CD14-positive monocyte (primary cell): ENCODE data around the gene FLAD1. TPM values are rescaled to one million over a fixed set of nuclear protein-coding genes. Genes with fewer than 3 reads are reported as not detected.

Experiments
- DNase-seq, 3 donors: peaks; one replicate each; pipeline ENCODE4 v3.0.0-alpha.2; 2011 to 2022
- H2AFZ ChIP-seq: 2 replicates; pipeline ENCODE4 v1.6.0; 2012; ENCODE audit warnings: mild to moderate bottlenecking, low read depth, low read length, inconsistent platforms; ENCODE audit not compliant: insufficient read depth, poor library complexity, severe bottlenecking
- H3K27ac ChIP-seq, 2 donors: 1 replicate in 1 of 2; 2 replicates in 1 of 2; pipeline ENCODE4 v1.5.1; 2012 to 2013; ENCODE audit warnings: low read length in 2 of 2, control low read depth in 1 of 2, inconsistent platforms in 1 of 2, low read depth in 1 of 2, mild to moderate bottlenecking in 1 of 2
- H3K27me3 ChIP-seq, 2 donors: one replicate each; pipeline versions ENCODE4 v1.6.0 to v1.6.1; 2011 to 2013; ENCODE audit warnings: low read length in 2 of 2; ENCODE audit not compliant: control insufficient read depth in 2 of 2, insufficient read depth in 2 of 2
- H3K36me3 ChIP-seq, 2 donors: replicated peaks in 1 of 2; 1 replicate in 1 of 2; 2 replicates in 1 of 2; pipeline versions ENCODE4 v1.5.1 to v1.6.1; 2012 to 2013; ENCODE audit warnings: low read length in 2 of 2, control low read depth in 1 of 2, inconsistent platforms in 1 of 2, mild to moderate bottlenecking in 1 of 2; ENCODE audit not compliant: insufficient read depth in 2 of 2, control insufficient read depth in 1 of 2
- H3K4me1 ChIP-seq, 2 donors: 1 replicate in 1 of 2; 2 replicates in 1 of 2; pipeline versions ENCODE4 v1.5.1 to v1.6.1; 2012 to 2013; ENCODE audit warnings: low read length in 2 of 2, control low read depth in 1 of 2, inconsistent platforms in 1 of 2, mild to moderate bottlenecking in 1 of 2, moderate library complexity in 1 of 2; ENCODE audit not compliant: insufficient read depth in 2 of 2, control insufficient read depth in 1 of 2
- H3K4me2 ChIP-seq: replicated peaks from 2 replicates; pipeline ENCODE3; 2012; ENCODE audit warnings: low read length, moderate library complexity, mild to moderate bottlenecking; ENCODE audit not compliant: poor library complexity, severe bottlenecking; ENCODE audit errors: extremely low read depth
- H3K4me3 ChIP-seq, 3 experiments: fragments of 200-600 bp in 1 of 3; sonication (generic) in 1 of 3; replicated peaks in 1 of 3; 1 replicate in 2 of 3; 2 replicates in 1 of 3; pipeline ENCODE4 v1.5.1; 2011 to 2013; ENCODE audit warnings: low read length in 3 of 3, mild to moderate bottlenecking in 3 of 3, control low read depth in 2 of 3, low read depth in 2 of 3, inconsistent platforms in 1 of 3, moderate library complexity in 1 of 3
- H3K79me2 ChIP-seq: 2 replicates; pipeline ENCODE4 v1.6.0; 2012; ENCODE audit warnings: mild to moderate bottlenecking, control low read depth, inconsistent platforms, low read length, moderate library complexity; ENCODE audit not compliant: insufficient read depth
- H3K9ac ChIP-seq: 2 replicates; pipeline ENCODE4 v1.6.0; 2017; ENCODE audit warnings: low read length, mild to moderate bottlenecking; ENCODE audit not compliant: insufficient read depth, poor library complexity, severe bottlenecking
- H3K9me3 ChIP-seq, 2 donors: replicated peaks in 1 of 2; 1 replicate in 1 of 2; 2 replicates in 1 of 2; pipeline versions ENCODE4 v1.5.1 to v1.6.1; 2012 to 2013; ENCODE audit warnings: low read length in 2 of 2, control low read depth in 1 of 2; ENCODE audit not compliant: control insufficient read depth in 1 of 2, insufficient read depth in 1 of 2
- H4K20me1 ChIP-seq: 2 replicates; pipeline ENCODE4 v1.6.0; 2012; ENCODE audit warnings: mild to moderate bottlenecking, low read length, control low read depth, moderate library complexity; ENCODE audit not compliant: insufficient read depth
- H3K27ac Mint-ChIP-seq, 7 donors: one replicate each; pipeline ENCODE4 v1.8.0; 2020; ENCODE audit warnings: mild to moderate bottlenecking in 7 of 7, mixed read lengths in 7 of 7, moderate library complexity in 6 of 7, inconsistent platforms in 2 of 7
- H3K27me3 Mint-ChIP-seq, 3 donors: one replicate each; pipeline ENCODE4 v1.8.0; 2021 to 2022; ENCODE audit warnings: low read depth in 3 of 3, mild to moderate bottlenecking in 3 of 3, mixed read lengths in 3 of 3, moderate library complexity in 3 of 3, inconsistent platforms in 1 of 3
- H3K36me3 Mint-ChIP-seq, 2 donors: one replicate each; pipeline ENCODE4 v1.8.0; 2020; ENCODE audit warnings: mixed read lengths in 2 of 2, inconsistent platforms in 1 of 2, mild to moderate bottlenecking in 1 of 2
- H3K4me1 Mint-ChIP-seq: one replicate; pipeline ENCODE4 v1.8.0; 2020; ENCODE audit warnings: mild to moderate bottlenecking, mixed read lengths
- H3K4me3 Mint-ChIP-seq, 2 donors: one replicate each; pipeline ENCODE4 v1.8.0; 2020; ENCODE audit warnings: mild to moderate bottlenecking in 2 of 2, mixed read lengths in 2 of 2, moderate library complexity in 1 of 2
- H3K9me3 Mint-ChIP-seq, 7 donors: one replicate each; pipeline ENCODE4 v1.8.0; 2020 to 2022; ENCODE audit warnings: mixed read lengths in 7 of 7, mild to moderate bottlenecking in 6 of 7, moderate library complexity in 6 of 7, inconsistent platforms in 2 of 7
- WGBS: methylation state at CpG from one replicate; pipeline ENCODE4 v1.1.5; 2013; ENCODE audit warnings: missing lambda C conversion rate; ENCODE audit not compliant: insufficient coverage; 5-methylcytosine and 5-hydroxymethylcytosine counted together
- intact Hi-C, 2 donors: fragments of 100-400 bp; cut with micrococcal nuclease; formaldehyde crosslinking; loops; one replicate each; pipeline versions ENCODE4 v1.15.0 to v1.15.1; 2023
- polyA plus RNA-seq, 3 donors: library from polyadenylated mRNA; depleted of rRNA in 1 of 3; unstranded in 2 of 3; stranded (reverse) in 1 of 3; fragments of 300-500 nt in 2 of 3; fragments of >200 nt in 1 of 3; fragmentation: Illumina TruSeq in 2 of 3; gene quantifications; 1 replicate in 2 of 3; 2 replicates in 1 of 3; pipeline ENCODE4 v1.2.3, GENCODE V29; 2012 to 2021
- TF ChIP-seq, protein P1 (sequence below): fragments of 200-600 bp; IDR thresholded peaks from one replicate; pipeline ENCODE4 v1.8.0; 2022; ENCODE audit warnings: antibody characterized with exemption, mild to moderate bottlenecking

The FLAD1 gene
- polyA plus RNA-seq, 3 donors, result 31.5 to 41.6 (median 35.1) TPM

DNA sequence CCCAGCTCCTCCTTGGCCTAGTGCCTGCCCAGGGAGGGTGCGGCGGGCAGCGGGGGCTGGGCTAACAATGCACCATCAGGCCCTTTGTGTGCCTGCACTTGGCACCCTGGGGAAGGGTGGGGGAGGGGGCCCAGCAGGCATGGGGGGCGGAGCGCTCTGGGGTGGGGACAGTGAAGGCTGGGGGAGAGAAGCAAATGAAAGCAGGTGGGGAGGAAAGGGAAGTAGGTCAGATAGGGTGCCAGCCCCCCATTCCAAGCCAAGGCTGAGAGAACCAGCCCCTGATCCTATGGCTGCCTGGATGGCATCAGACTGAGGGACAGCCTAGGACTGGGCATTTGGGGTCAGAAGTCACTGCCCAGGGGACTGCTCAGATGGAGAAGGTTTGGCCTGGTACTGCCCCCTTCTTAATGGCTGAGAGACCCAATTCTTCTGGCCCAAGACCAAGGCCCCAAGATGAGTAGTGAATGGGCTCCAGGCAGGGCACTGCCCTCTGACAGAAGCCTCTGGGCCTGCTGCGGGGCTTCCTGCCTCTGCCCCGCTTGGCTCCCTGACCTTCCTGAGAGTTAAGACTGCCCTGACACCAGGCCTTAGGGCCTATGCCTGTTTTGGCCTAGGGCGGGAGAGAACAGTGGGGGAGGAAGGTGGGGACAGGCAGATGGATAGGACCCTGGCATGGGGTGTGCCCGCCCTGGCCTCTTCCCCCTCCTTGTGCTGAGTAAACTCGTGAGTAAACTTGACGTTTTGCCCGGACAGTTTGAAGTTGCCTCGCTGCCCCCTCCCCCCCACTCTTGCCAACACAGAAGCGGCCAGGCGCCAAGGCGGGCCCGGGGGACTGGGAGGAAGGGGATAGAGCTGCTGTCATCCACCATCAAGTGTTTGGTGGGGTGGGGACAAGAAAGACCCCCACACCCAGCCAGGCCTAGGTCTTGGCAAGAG is 22.2 kb downstream of the FLAD1 start:
- Histone ChIP-seq H3K36me3 (no peaks in the 10 kb centered on the region), H2AFZ (no peak overlapping the region), H3K4me2 (peak overlapping the region; percentile 100), H3K27me3 (no peaks in the 10 kb centered on the region), H3K4me1 (peaks cover 55 to 74% of the 10 kb centered on the region in 2 donors), H3K79me2 (peaks cover 95% of the 10 kb centered on the region), H3K27ac (peak overlapping the region; percentile 91 to 99), H3K4me3 (peak overlapping the region; percentile 84 to 100 (median 99)), H4K20me1 (peaks cover 30% of the 10 kb centered on the region), H3K9me3 (no peaks in the 10 kb centered on the region), H3K9ac (peak overlapping the region; percentile 85)
- peaks cover 45% of the 10 kb centered on the region for H3K4me1 Mint-ChIP-seq
- peak overlapping the region; percentile 95 to 98 for H3K4me3 Mint-ChIP-seq
- H3K27ac Mint-ChIP-seq, result peak overlapping the region; percentile 94 to 100 (median 99)
- peaks cover 3 to 16% of the 10 kb centered on the region in 2 donors for H3K36me3 Mint-ChIP-seq
- intact Hi-C loops, result loop anchor here (2.0 to 5.0 kb wide), 3 partner anchors 33 to 47 kb away; partner anchors contain the start of genes SHC1 (in 2 of the 2), ADAM15 (in 1 of the 2) and CKS1B (in 1 of the 2)
- no peaks in the 10 kb centered on the region for H3K9me3 Mint-ChIP-seq
- TF ChIP-seq, protein P1, sequence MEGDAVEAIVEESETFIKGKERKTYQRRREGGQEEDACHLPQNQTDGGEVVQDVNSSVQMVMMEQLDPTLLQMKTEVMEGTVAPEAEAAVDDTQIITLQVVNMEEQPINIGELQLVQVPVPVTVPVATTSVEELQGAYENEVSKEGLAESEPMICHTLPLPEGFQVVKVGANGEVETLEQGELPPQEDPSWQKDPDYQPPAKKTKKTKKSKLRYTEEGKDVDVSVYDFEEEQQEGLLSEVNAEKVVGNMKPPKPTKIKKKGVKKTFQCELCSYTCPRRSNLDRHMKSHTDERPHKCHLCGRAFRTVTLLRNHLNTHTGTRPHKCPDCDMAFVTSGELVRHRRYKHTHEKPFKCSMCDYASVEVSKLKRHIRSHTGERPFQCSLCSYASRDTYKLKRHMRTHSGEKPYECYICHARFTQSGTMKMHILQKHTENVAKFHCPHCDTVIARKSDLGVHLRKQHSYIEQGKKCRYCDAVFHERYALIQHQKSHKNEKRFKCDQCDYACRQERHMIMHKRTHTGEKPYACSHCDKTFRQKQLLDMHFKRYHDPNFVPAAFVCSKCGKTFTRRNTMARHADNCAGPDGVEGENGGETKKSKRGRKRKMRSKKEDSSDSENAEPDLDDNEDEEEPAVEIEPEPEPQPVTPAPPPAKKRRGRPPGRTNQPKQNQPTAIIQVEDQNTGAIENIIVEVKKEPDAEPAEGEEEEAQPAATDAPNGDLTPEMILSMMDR, result no peak
- DNase-seq, result peak; percentile 53 to 76 (median 56)
- WGBS, result 25% methylated on average over 5 of the region's 17 CpGs
- H3K27me3 Mint-ChIP-seq, result no peaks in the 10 kb centered on the region

DNA sequence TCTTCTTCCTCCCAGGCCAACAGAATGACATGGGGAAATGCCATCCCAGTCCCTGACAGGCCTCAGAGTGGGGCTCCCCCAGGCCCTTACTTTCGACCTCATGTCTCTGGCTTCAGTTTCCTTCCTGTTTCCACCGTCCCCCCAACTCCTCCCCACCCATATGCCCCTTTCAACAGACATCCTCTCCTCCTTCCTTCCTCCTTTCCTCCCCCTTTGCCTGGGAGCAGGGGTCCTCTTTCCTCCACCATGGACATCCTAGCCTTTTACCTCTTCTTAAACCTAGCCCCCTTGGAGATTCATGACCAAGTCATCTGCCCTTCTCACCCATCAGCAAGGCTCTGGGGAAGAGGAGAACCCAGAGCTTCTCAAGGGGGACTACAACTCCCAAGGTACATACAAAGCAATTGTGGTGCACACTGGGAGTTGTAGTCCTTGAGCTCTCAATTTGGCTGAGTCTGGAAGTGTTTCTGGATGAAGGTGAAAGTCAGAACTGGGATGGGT is 23.5 kb downstream of the FLAD1 start:
- DNase-seq, result peak; percentile 67 to 91 (median 85)
- Mint-ChIP-seq H3K9me3 (no peaks in the 10 kb centered on the region), H3K4me3 (peak overlapping the region; percentile 74 to 98), H3K27me3 (no peaks in the 10 kb centered on the region), H3K4me1 (peaks cover 58% of the 10 kb centered on the region), H3K27ac (peak overlapping the region; percentile 94 to 100 (median 99)), H3K36me3 (peaks cover 3 to 21% of the 10 kb centered on the region in 2 donors)
- TF ChIP-seq, protein P1, result no peak
- H3K4me3 ChIP-seq, result peak overlapping the region; percentile 89 to 100 (median 93)
- H3K79me2 ChIP-seq, result peaks cover 98% of the 10 kb centered on the region
- H2AFZ ChIP-seq, result no peak overlapping the region
- peaks cover 62 to 77% of the 10 kb centered on the region in 2 donors for H3K4me1 ChIP-seq
- 0% methylated on average over 2 of the region's 2 CpGs for WGBS
- H3K27me3 ChIP-seq, result no peaks in the 10 kb centered on the region
- H3K36me3 ChIP-seq, result peaks cover 0 to 8% of the 10 kb centered on the region in 2 donors
- peaks cover 43% of the 10 kb centered on the region for H4K20me1 ChIP-seq
- peak overlapping the region; percentile 85 for H3K9ac ChIP-seq
- H3K9me3 ChIP-seq, result no peaks in the 10 kb centered on the region
- intact Hi-C loops, result loop anchor here (2.0 to 5.0 kb wide), 3 partner anchors 34 to 46 kb away; partner anchors contain the start of genes SHC1 (in 2 of the 2), ADAM15 (in 1 of the 2) and CKS1B (in 1 of the 2)
- peak overlapping the region; percentile 91 to 99 for H3K27ac ChIP-seq
- H3K4me2 ChIP-seq, result peak overlapping the region; percentile 100
